IMR-90 (cell line): ENCODE measurements around the gene EPHB1. TPM values are rescaled to one million over a fixed set of nuclear protein-coding genes. Genes with fewer than 3 reads are reported as not detected.

Source experiments
- ATAC-seq: fragments of 200-7000 bp; cut with Tn5 transposase; 2 replicates; pipeline ENCODE4 v1.9.1; 2020; ENCODE audit warnings: low read depth, mild to moderate bottlenecking, moderate library complexity
- BruUV-seq: library from RNA; stranded (reverse); fragments of 400-500 nt; replicated peaks from 2 replicates; lab custom pipeline; 2021; lab: Mats Ljungman, UMichigan
- CTCF ChIA-PET: fragments of 300-600 bp; formaldehyde crosslinking; extraction: SDS; loops from one replicate; lab custom pipeline; 2021; ENCODE audit warnings: antibody characterized with exemption; lab: Yijun Ruan, JAX
- POLR2A ChIA-PET: fragments of 300-600 bp; sonication (Branson Sonifier 250); formaldehyde crosslinking; loops from one replicate; lab custom pipeline; 2022; ENCODE audit warnings: antibody characterized with exemption; ENCODE audit not compliant: unreplicated experiment; lab: Charles Lee
- DNase-seq: peaks from one replicate; pipeline ENCODE4 v3.0.0; 2013
- H2AFZ ChIP-seq: replicated peaks from 2 replicates; pipeline ENCODE3; 2013; ENCODE audit warnings: low read length, mild to moderate bottlenecking; ENCODE audit not compliant: poor library complexity
- H2AK5ac ChIP-seq: 2 replicates; pipeline ENCODE4 v1.6.1; 2013; ENCODE audit warnings: low read depth, low read length, inconsistent platforms
- H2AK9ac ChIP-seq: replicated peaks from 2 replicates; pipeline ENCODE3; 2013; ENCODE audit warnings: mild to moderate bottlenecking, low read depth, low read length, moderate library complexity; ENCODE audit not compliant: poor library complexity
- H2BK120ac ChIP-seq: 2 replicates; pipeline ENCODE4 v1.6.1; 2013; ENCODE audit warnings: low read depth, low read length, inconsistent platforms
- H2BK15ac ChIP-seq: 3 replicates; pipeline ENCODE4 v1.6.1; 2013; ENCODE audit warnings: low read depth, low read length, inconsistent platforms
- H2BK20ac ChIP-seq: 2 replicates; pipeline ENCODE4 v1.6.1; 2013; ENCODE audit warnings: low read depth, mild to moderate bottlenecking, inconsistent platforms, low read length, moderate library complexity
- H2BK5ac ChIP-seq: 2 replicates; pipeline ENCODE4 v1.6.1; 2013; ENCODE audit warnings: mild to moderate bottlenecking, low read depth, low read length, inconsistent platforms; ENCODE audit not compliant: poor library complexity, severe bottlenecking
- H3K14ac ChIP-seq: replicated peaks from 2 replicates; pipeline ENCODE4 v1.6.1; 2013; ENCODE audit warnings: low read depth, low read length, inconsistent platforms
- H3K18ac ChIP-seq: 2 replicates; pipeline ENCODE4 v1.6.1; 2013; ENCODE audit warnings: low read depth, low read length, control low read depth
- H3K23ac ChIP-seq: 2 replicates; pipeline ENCODE4 v1.6.1; 2013; ENCODE audit warnings: low read depth, low read length, inconsistent platforms
- H3K27ac ChIP-seq: 2 replicates; pipeline ENCODE4 v1.5.1; 2013; ENCODE audit warnings: mild to moderate bottlenecking, control low read depth, low read length; ENCODE audit not compliant: insufficient read depth
- H3K27me3 ChIP-seq: 2 replicates; pipeline ENCODE4 v1.6.1; 2013; ENCODE audit warnings: low read length; ENCODE audit not compliant: control insufficient read depth, insufficient read depth
- H3K36me3 ChIP-seq: 2 replicates; pipeline ENCODE4 v1.6.1; 2013; ENCODE audit warnings: low read length, mixed read lengths; ENCODE audit not compliant: control insufficient read depth, insufficient read depth
- H3K4ac ChIP-seq: 2 replicates; pipeline ENCODE4 v1.6.1; 2013; ENCODE audit warnings: low read depth, low read length, inconsistent platforms
- H3K4me1 ChIP-seq: 2 replicates; pipeline ENCODE4 v1.6.1; 2013; ENCODE audit warnings: low read length, mixed read lengths; ENCODE audit not compliant: control insufficient read depth, insufficient read depth
- H3K4me2 ChIP-seq: 2 replicates; pipeline ENCODE4 v1.6.1; 2013; ENCODE audit warnings: low read depth, mild to moderate bottlenecking, control low read depth, low read length, moderate library complexity
- H3K4me3 ChIP-seq: 2 replicates; pipeline ENCODE4 v1.5.1; 2013; ENCODE audit warnings: low read depth, mild to moderate bottlenecking, control low read depth, low read length, moderate library complexity; ENCODE audit not compliant: insufficient read depth
- H3K56ac ChIP-seq: 2 replicates; pipeline ENCODE4 v1.6.1; 2013; ENCODE audit warnings: low read length, inconsistent platforms; ENCODE audit not compliant: insufficient read depth; ENCODE audit errors: extremely low read depth
- H3K79me1 ChIP-seq, 2 experiments: 2 replicates each; pipeline ENCODE4 v1.6.1; 2013; ENCODE audit warnings: low read length in 2 of 2, inconsistent platforms in 1 of 2, low read depth in 1 of 2
- H3K9ac ChIP-seq: 2 replicates; pipeline ENCODE4 v1.6.1; 2013; ENCODE audit warnings: low read depth, low read length, control low read depth
- H3K9me1 ChIP-seq: 2 replicates; pipeline ENCODE4 v1.6.1; 2013; ENCODE audit warnings: low read length, inconsistent platforms; ENCODE audit not compliant: insufficient read depth
- H3K9me3 ChIP-seq: 2 replicates; pipeline ENCODE4 v1.6.1; 2013; ENCODE audit warnings: low read length; ENCODE audit not compliant: control insufficient read depth, insufficient read depth
- H4K20me1 ChIP-seq: 2 replicates; pipeline ENCODE4 v1.6.1; 2013; ENCODE audit warnings: low read length, inconsistent platforms; ENCODE audit not compliant: insufficient read depth
- H4K5ac ChIP-seq: 2 replicates; pipeline ENCODE4 v1.6.1; 2013; ENCODE audit warnings: mild to moderate bottlenecking, low read depth, low read length, control low read depth
- H4K8ac ChIP-seq, 2 experiments: 2 replicates each; pipeline ENCODE4 v1.6.1; 2013; ENCODE audit warnings: low read depth in 2 of 2, low read length in 2 of 2, control low read depth in 1 of 2, inconsistent platforms in 1 of 2
- H4K91ac ChIP-seq: 2 replicates; pipeline ENCODE4 v1.6.1; 2013; ENCODE audit warnings: low read depth, low read length, inconsistent platforms; ENCODE audit not compliant: insufficient read depth
- FOS ChIP-seq: fragments of 150-350 bp; IDR thresholded peaks from 2 replicates; pipeline ENCODE4 v1.6.1; 2016; ENCODE audit warnings: low read depth, low read length
- MAZ ChIP-seq: IDR thresholded peaks from 2 replicates; pipeline ENCODE4 v1.6.1; 2012; ENCODE audit warnings: low read depth, mild to moderate bottlenecking, low read length, improper control_type of control experiment, moderate library complexity, borderline replicate concordance
- MXI1 ChIP-seq: IDR thresholded peaks from 2 replicates; pipeline ENCODE4 v1.6.1; 2012; ENCODE audit warnings: low read depth, mild to moderate bottlenecking, low read length, moderate library complexity, borderline replicate concordance
- POLR2A ChIP-seq: IDR thresholded peaks from 2 replicates; pipeline ENCODE4 v1.6.1; 2012; ENCODE audit warnings: mild to moderate bottlenecking, low read depth, low read length
- RAD21 ChIP-seq: IDR thresholded peaks from 2 replicates; pipeline ENCODE4 v1.6.1; 2012; ENCODE audit warnings: low read length, improper control_type of control experiment
- RCOR1 ChIP-seq: IDR thresholded peaks from 2 replicates; pipeline ENCODE4 v1.6.1; 2012; ENCODE audit warnings: mild to moderate bottlenecking, low read length, improper control_type of control experiment; ENCODE audit not compliant: insufficient replicate concordance
- SMC3 ChIP-seq: fragments of 150-350 bp; IDR thresholded peaks from 2 replicates; pipeline ENCODE4 v1.6.1; 2016; ENCODE audit warnings: low read depth, mild to moderate bottlenecking, antibody characterized with exemption, low read length, moderate library complexity
- WGBS, 2 experiments: methylation state at CpG; one replicate each; pipeline versions ENCODE4 v1.1.5 to v1.1.7; 2013; ENCODE audit warnings: missing lambda C conversion rate in 2 of 2; ENCODE audit not compliant: insufficient read length in 1 of 2; ENCODE audit errors: extremely low coverage in 2 of 2; 5-methylcytosine and 5-hydroxymethylcytosine counted together
- dilution Hi-C: fragments of 300-500 bp; cut with HindIII; formaldehyde crosslinking; loops from one replicate; pipeline ENCODE4 v1.14.3; 2018; ENCODE audit warnings: low sequenced_read_pairs; ENCODE audit not compliant: unreplicated experiment
- in situ Hi-C: fragments of 300-500 bp; cut with MboI; formaldehyde crosslinking; loops from 3 replicates; pipeline ENCODE4 v1.14.3; 2019; ENCODE audit warnings: low sequenced_read_pairs, inconsistent platforms, mixed read lengths
- intact Hi-C: fragments of 100-400 bp; cut with micrococcal nuclease; formaldehyde crosslinking; loops from 2 replicates; pipeline ENCODE4 v1.10.0; 2022
- polyA plus RNA-seq, 3 experiments: library from polyadenylated mRNA; depleted of rRNA; stranded (reverse); fragments of >200 nt; gene quantifications; 2 replicates each; pipeline ENCODE4 v1.2.3, GENCODE V29; 2012; ENCODE audit warnings: low replicate concordance in 1 of 3
- total RNA-seq: library from RNA; depleted of rRNA; stranded (reverse); fragments of >200 nt; gene quantifications from 2 replicates; pipeline ENCODE4 v1.2.3, GENCODE V29; 2012
- TF ChIP-seq, protein P1 (sequence below): conservative IDR thresholded peaks from 2 replicates; pipeline ENCODE4 v1.5.1; 2012; ENCODE audit warnings: mild to moderate bottlenecking, low read depth, low read length, improper control_type of control experiment

EPHB1 gene
- total and polyA plus RNA-seq, 2 of the 4 experiments (the other 2 are of a cell fraction), result 0.17 to 0.36 TPM

DNA sequence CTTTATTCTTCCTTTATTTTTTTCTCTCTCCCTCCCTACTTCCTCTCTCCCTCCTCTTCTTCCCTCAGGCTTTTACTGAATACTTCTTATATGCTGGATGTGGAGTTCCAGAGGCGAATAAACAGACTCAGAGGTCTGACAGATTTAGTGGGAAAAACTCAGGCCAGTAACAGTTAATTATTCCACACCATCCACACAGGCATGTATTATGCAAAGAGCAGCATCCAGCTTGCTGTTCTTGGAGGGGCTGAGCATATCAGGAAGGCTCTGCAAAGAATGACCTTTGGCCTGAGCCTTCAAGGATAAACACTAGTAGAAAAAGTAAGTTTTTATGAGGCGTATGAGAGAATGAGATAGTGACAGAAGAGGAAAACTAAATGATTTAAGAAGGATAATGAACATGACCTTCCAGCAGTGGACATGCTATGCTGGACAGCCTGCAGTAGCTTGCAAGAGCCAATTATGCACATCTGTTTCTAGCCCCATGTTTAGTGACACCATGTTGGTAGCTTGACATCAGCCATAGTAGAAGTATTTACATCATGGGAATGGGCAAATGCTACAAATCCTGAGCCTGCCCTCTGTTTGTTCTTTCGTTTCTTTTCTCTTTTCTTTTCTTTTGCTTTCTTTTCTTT is 387.4 kb downstream of the EPHB1 start:
- Histone ChIP-seq H3K9me1 (no peaks in the 10 kb centered on the region), H2AK5ac (no peak overlapping the region)
- BruUV-seq, result no TSS peak

More for the DNA sequence above, 387.4 kb downstream of the EPHB1 start:
- in situ Hi-C loops (no loop called here), intact Hi-C loops (no loop called here), dilution Hi-C loops (no loop called here)
- Histone ChIP-seq H3K4me1 (no peaks in the 10 kb centered on the region), H4K20me1 (no peaks in the 10 kb centered on the region), H3K9ac (no peak overlapping the region), H3K27me3 (no peaks in the 10 kb centered on the region), H3K14ac (no peak overlapping the region), H2AK9ac (no peak overlapping the region), H3K27ac (no peak overlapping the region), H4K91ac (no peak overlapping the region), H3K4me2 (no peak overlapping the region), H4K5ac (no peak overlapping the region), H2BK5ac (no peak overlapping the region), H3K36me3 (no peaks in the 10 kb centered on the region), H2BK15ac (no peak overlapping the region), H3K18ac (no peak overlapping the region), H3K79me1 (no peaks in the 10 kb centered on the region), H3K4me3 (no peak overlapping the region), H2AFZ (no peak overlapping the region), H3K4ac (no peak overlapping the region), H2BK120ac (no peak overlapping the region), H4K8ac (no peak overlapping the region), H3K9me3 (0 out of 2 replicates have a peak, but pooled peaks cover 3% of the 10 kb centered on the region), H3K23ac (no peak overlapping the region), H2BK20ac (no peak overlapping the region), H3K56ac (no peak overlapping the region)
- DNase-seq, result no peak
- ChIA-PET POLR2A (no interaction called here), CTCF (no interaction called here)
- WGBS, 2 experiments, result no CpG with 5 or more reads among the region's 3 CpGs
- TF ChIP-seq RAD21 (no peak), POLR2A (no peak), MXI1 (no peak), SMC3 (no peak), RCOR1 (no peak), MAZ (no peak), FOS (no peak)
- TF ChIP-seq, protein P1, sequence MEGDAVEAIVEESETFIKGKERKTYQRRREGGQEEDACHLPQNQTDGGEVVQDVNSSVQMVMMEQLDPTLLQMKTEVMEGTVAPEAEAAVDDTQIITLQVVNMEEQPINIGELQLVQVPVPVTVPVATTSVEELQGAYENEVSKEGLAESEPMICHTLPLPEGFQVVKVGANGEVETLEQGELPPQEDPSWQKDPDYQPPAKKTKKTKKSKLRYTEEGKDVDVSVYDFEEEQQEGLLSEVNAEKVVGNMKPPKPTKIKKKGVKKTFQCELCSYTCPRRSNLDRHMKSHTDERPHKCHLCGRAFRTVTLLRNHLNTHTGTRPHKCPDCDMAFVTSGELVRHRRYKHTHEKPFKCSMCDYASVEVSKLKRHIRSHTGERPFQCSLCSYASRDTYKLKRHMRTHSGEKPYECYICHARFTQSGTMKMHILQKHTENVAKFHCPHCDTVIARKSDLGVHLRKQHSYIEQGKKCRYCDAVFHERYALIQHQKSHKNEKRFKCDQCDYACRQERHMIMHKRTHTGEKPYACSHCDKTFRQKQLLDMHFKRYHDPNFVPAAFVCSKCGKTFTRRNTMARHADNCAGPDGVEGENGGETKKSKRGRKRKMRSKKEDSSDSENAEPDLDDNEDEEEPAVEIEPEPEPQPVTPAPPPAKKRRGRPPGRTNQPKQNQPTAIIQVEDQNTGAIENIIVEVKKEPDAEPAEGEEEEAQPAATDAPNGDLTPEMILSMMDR, result no peak
- ATAC-seq, result no peak
